ENCODE results near the gene LIMS1.
"Not testable (repeated sequence)": the region's sequence is repeated elsewhere in the genome, so short reads cannot be mapped to it uniquely, and the experiment has no call there.

- TF ChIP-seq CTCF (IDR thresholded peaks at IDR 0.05); EZH2 (IDR thresholded peaks at IDR 0.05; ENCODE audit: borderline replicate concordance, insufficient read depth, low read depth, low read length, poor library complexity, severe bottlenecking): not testable (repeated sequence)
Observed at GRCh38 chr2:108688818-108689756, 154.8 kb downstream of the LIMS1 start.

Data from B cell (primary cell).